ENCODE results near the gene IFT52.
"Not testable (repeated sequence)": the region's sequence is repeated elsewhere in the genome, so short reads cannot be mapped to it uniquely, and the experiment has no call there.

Gene IFT52

GRCh38 chr20:43653966-43654365 is 63.2 kb downstream of the IFT52 start:
- DNase-seq: no peak

- not testable (repeated sequence) for DNase-seq
Observed at GRCh38 chr20:43655176-43655575, 64.4 kb downstream of the IFT52 start.

GRCh38 chr20:43655937-43656336 is 65.2 kb downstream of the IFT52 start:
- no peak for DNase-seq

- DNase-seq: no peak
Observed at GRCh38 chr20:43658069-43658722, 67.5 kb downstream of the IFT52 start.

GRCh38 chr20:43658723-43659419 is 68.1 kb downstream of the IFT52 start:
- no peak for DNase-seq

- no peak for DNase-seq
Observed at GRCh38 chr20:43662943-43663655, 72.4 kb downstream of the IFT52 start.

GRCh38 chr20:43665466-43666176 is 74.9 kb downstream of the IFT52 start:
- no peak for DNase-seq

- DNase-seq: no peak
Observed at GRCh38 chr20:43666376-43667328, 75.9 kb downstream of the IFT52 start, which contains the start of gene MYBL2. MYBL2 (plus strand) TSS chr20:43667114; CDS start chr20:43667284, 170 bp downstream.

- DNase-seq: no peak
Observed at GRCh38 chr20:43667341-43668132, 76.8 kb downstream of the IFT52 start.

- DNase-seq: no peak
Observed at GRCh38 chr20:43669332-43669731, 78.6 kb downstream of the IFT52 start.

- no peak for DNase-seq
Observed at GRCh38 chr20:43670423-43670822, 79.7 kb downstream of the IFT52 start.

- DNase-seq: no peak
Observed at GRCh38 chr20:43676368-43676767, 85.6 kb downstream of the IFT52 start.

GRCh38 chr20:43680981-43681380 is 90.2 kb downstream of the IFT52 start:
- DNase-seq: no peak

- DNase-seq: no peak
Observed at GRCh38 chr20:43681468-43681942, 90.8 kb downstream of the IFT52 start.

- no peak for DNase-seq
Observed at GRCh38 chr20:43681991-43682410, 91.3 kb downstream of the IFT52 start.

- no peak for DNase-seq
Observed at GRCh38 chr20:43682446-43682845, 91.7 kb downstream of the IFT52 start.

GRCh38 chr20:43686820-43687219 is 96.1 kb downstream of the IFT52 start:
- DNase-seq: no peak

GRCh38 chr20:43689165-43689564 is 98.4 kb downstream of the IFT52 start:
- DNase-seq: no peak

- no peak for DNase-seq
Observed at GRCh38 chr20:43690943-43691598, 100.3 kb downstream of the IFT52 start.

GRCh38 chr20:43691928-43692524 is 101.3 kb downstream of the IFT52 start:
- DNase-seq: no peak
